ENCODE data around the gene TPSAB1.

TPSAB1 gene

DNA sequence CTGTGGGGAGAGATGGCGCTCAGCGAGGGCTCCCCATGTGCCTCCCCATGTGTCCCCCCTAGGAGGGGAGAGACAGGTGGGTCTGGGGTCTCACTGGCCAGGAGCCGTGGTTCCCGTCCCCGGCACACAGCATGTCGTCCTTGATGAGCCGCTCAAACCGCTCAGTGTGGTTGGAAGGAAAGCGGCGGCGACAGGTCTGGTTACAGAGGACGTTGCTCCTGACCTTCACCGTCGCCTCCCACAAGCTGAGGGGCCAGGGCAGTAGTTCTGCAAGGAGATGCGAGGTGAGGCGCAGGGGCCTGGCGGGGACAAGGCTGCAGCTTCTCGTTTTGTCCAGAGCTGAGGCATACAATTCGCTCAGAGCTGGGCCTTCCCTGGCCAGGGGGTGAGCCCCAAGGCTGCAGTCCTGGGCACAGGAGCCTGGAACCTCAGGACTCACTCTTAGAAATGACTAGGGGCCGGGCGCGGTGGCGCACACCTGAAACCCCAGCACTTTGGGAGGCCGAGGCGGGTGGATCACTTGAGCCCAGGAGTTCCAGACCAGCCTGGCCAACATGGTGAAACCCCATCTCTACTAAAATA, 46.1 kb downstream of the TPSAB1 start:
- DNase-seq (ENCODE audit: low spot score): no peak

DNA sequence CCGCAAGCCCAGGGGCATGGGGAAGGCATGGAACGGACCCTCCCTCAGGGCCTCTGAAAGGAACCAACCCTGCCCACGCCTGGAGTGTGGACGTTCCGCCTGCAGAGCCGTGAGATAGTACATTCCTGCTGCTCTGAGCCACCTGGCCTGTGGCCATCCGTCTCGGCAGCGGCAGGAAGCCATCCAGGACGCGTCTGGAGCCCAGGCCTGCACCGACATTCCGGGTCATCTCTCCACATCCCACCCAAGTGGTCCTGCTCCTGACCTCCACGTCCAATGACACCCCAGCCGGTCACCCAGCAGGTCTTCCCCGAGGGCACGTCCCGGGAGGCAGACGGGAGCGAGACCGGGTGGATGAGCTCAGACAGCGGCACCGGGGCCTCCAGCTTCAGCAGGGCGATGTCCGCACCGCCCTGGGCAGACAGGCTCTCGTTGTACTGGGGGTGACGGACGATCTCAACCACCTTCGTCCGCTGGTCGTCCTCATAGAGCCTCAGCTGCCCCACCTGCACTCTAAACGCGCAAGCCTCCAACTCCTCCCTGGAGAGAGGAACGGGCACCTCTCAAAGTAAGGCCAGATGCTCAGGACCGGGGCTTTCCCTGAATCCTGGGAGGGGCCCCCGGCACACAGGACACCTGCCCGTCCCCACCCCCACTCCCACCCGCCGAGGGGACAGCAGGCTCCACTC, 47.6 kb downstream of the TPSAB1 start:
- DNase-seq (ENCODE audit: low spot score): peak; percentile 22

- no peak for DNase-seq (ENCODE audit: low spot score)
Measured at GRCh38 chr16:1288813-1289476, 48.4 kb downstream of the TPSAB1 start.

- no peak for DNase-seq (ENCODE audit: low spot score)
Measured at GRCh38 chr16:1289477-1289866, 49.0 kb downstream of the TPSAB1 start.

- no peak for DNase-seq (ENCODE audit: low spot score)
Measured at GRCh38 chr16:1290063-1290501, 49.6 kb downstream of the TPSAB1 start.

DNA sequence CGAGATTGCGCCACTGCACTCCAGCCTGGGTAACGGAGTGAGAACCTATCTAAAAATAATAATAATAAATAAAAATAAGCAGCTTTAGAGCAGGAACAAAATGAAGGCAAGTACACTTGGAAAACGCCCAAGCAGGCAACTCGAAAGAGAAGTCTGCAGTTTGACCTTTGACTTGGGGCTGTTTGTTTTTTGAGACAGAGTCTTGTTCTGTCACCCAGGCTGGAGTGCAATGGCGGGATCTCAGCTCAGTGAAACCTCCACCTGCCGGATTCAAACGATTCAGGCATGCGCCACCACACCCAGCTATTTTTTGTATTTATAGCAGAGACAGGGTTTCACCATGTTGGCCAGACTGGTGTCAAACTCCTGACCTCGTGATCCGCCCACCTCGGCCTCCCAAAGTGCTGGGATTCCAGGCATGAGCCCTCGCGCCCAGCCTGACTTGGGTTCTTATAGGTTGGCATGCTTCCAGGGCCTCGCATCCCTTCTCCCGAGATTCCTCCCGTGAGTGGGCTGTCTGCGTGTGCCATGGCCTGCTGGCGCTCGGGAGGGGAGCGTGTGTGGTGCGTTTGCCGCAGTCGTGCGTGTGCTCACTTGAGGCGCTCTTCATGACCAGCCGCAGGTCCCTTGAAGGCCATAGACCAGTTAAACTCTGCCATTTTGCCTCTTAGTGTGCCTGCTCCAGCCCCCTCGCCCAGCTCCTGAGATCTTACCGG, 50.5 kb downstream of the TPSAB1 start:
- DNase-seq (ENCODE audit: low spot score): no peak

- no peak for DNase-seq (ENCODE audit: low spot score)
Measured at GRCh38 chr16:1291576-1291974, 51.1 kb downstream of the TPSAB1 start.

All from kidney tubule cell (primary cell).